Smooth muscle cell (in vitro differentiated cells): ENCODE measurements around the gene PGM1. TPM values are rescaled to one million over a fixed set of nuclear protein-coding genes. Genes with fewer than 3 reads are reported as not detected.
A peak's percentile ranks its signal among the peaks of the same experiment; 100 is the strongest.

Experiments
- DNase-seq: peaks from one replicate; lab custom pipeline; 2025; ENCODE audit not compliant: unreplicated experiment; lab: John Stamatoyannopoulos, UW
- H2AFZ ChIP-seq: fragments of 200-600 bp; sonication (generic); 2 replicates; pipeline ENCODE4 v1.6.0; 2016; ENCODE audit warnings: antibody characterized with exemption, low read depth, mild to moderate bottlenecking
- H3F3A ChIP-seq: fragments of 200-600 bp; sonication (generic); 2 replicates; pipeline ENCODE4 v1.6.0; 2017; ENCODE audit warnings: antibody characterized with exemption, low read depth
- H3K27ac ChIP-seq: fragments of 200-600 bp; sonication (generic); 2 replicates; pipeline ENCODE4 v1.5.1; 2016; ENCODE audit warnings: low read depth, mild to moderate bottlenecking
- H3K27me3 ChIP-seq: fragments of 200-600 bp; sonication (generic); 2 replicates; pipeline ENCODE4 v1.6.1; 2016; ENCODE audit warnings: low read depth, mild to moderate bottlenecking
- H3K36me3 ChIP-seq: fragments of 200-600 bp; sonication (generic); 2 replicates; pipeline ENCODE4 v1.5.1; 2016; ENCODE audit warnings: low read depth
- H3K4me1 ChIP-seq: fragments of 200-600 bp; sonication (generic); 2 replicates; pipeline ENCODE4 v1.5.1; 2016; ENCODE audit warnings: low read depth
- H3K4me2 ChIP-seq: fragments of 200-600 bp; sonication (generic); 2 replicates; pipeline ENCODE4 v1.6.0; 2016; ENCODE audit warnings: mild to moderate bottlenecking
- H3K4me3 ChIP-seq: fragments of 200-600 bp; sonication (generic); 2 replicates; pipeline ENCODE4 v1.5.1; 2016; ENCODE audit warnings: mild to moderate bottlenecking
- H3K79me2 ChIP-seq: fragments of 200-600 bp; sonication (generic); 2 replicates; pipeline ENCODE4 v1.6.0; 2016; ENCODE audit warnings: low read depth, mild to moderate bottlenecking
- H3K9ac ChIP-seq: fragments of 200-600 bp; sonication (generic); 2 replicates; pipeline ENCODE4 v1.6.0; 2016; ENCODE audit warnings: low read depth
- H3K9me3 ChIP-seq: fragments of 200-600 bp; sonication (generic); replicated peaks from 2 replicates; pipeline ENCODE4 v1.5.1; 2016; ENCODE audit warnings: low read depth
- H4K20me1 ChIP-seq: fragments of 200-600 bp; sonication (generic); 2 replicates; pipeline ENCODE4 v1.6.0; 2016; ENCODE audit warnings: low read depth
- CTCF ChIP-seq: fragments of 200-600 bp; sonication (generic); IDR thresholded peaks from 2 replicates; pipeline ENCODE4 v1.5.1; 2017; ENCODE audit warnings: borderline replicate concordance, mild to moderate bottlenecking, antibody characterized with exemption; ENCODE audit not compliant: insufficient read depth, poor library complexity, severe bottlenecking
- WGBS: methylation state at CpG from one replicate; pipeline ENCODE4 v1.1.7; 2016; ENCODE audit warnings: low lambda C conversion rate; 5-methylcytosine and 5-hydroxymethylcytosine counted together
- polyA plus RNA-seq: library from polyadenylated mRNA; unstranded; fragments of >200 nt; fragmentation: Nextera tagmentation; extraction: Ambion mirVana; gene quantifications from 2 replicates; pipeline ENCODE4 v1.2.1, GENCODE V29; 2016
- total RNA-seq: library from RNA; depleted of rRNA; stranded (reverse); fragments of >200 nt; gene quantifications from 2 replicates; pipeline ENCODE4 v1.2.3, GENCODE V29; 2014

Gene PGM1
- total and polyA plus RNA-seq, 2 experiments from 2014 or later: 72.7 to 87.6 TPM

- no peaks in the 10 kb centered on the region for H3F3A ChIP-seq
- peaks cover 23% of the 10 kb centered on the region for H3K79me2 ChIP-seq
Observed at GRCh38 chr1:63600248-63600647, 7.0 kb downstream of the PGM1 start.

GRCh38 chr1:63601061-63601460, 7.8 kb downstream of the PGM1 start:
- H3F3A ChIP-seq: no peaks in the 10 kb centered on the region
- H3K9ac ChIP-seq: no peak overlapping the region
- no peak overlapping the region for H3K27ac ChIP-seq
- no peak for TF ChIP-seq CTCF
- H3K4me3 ChIP-seq: no peak overlapping the region
- peaks cover 19% of the 10 kb centered on the region for H3K79me2 ChIP-seq
- H3K4me1 ChIP-seq: no peaks in the 10 kb centered on the region
- no peak overlapping the region for H2AFZ ChIP-seq
- WGBS: 37% methylated on average over 3 of the region's 3 CpGs
- no peak for DNase-seq
- H3K9me3 ChIP-seq: no peaks in the 10 kb centered on the region
- no peak overlapping the region for H3K4me2 ChIP-seq
- H4K20me1 ChIP-seq: peaks cover 85% of the 10 kb centered on the region
- H3K27me3 ChIP-seq: no peaks in the 10 kb centered on the region
- H3K36me3 ChIP-seq: no peaks in the 10 kb centered on the region

More at GRCh38 chr1:63600248-63600647, 7.0 kb downstream of the PGM1 start:
- Histone ChIP-seq H3K4me3 (no peak overlapping the region), H3K27ac (no peak overlapping the region), H3K9me3 (no peaks in the 10 kb centered on the region), H2AFZ (no peak overlapping the region), H4K20me1 (peaks cover 81% of the 10 kb centered on the region), H3K4me1 (no peaks in the 10 kb centered on the region), H3K36me3 (no peaks in the 10 kb centered on the region), H3K9ac (no peak overlapping the region), H3K4me2 (peak overlapping the region; percentile 38), H3K27me3 (no peaks in the 10 kb centered on the region)
- no peak for TF ChIP-seq CTCF
- DNase-seq: no peak
- 24% methylated on average over 5 of the region's 5 CpGs for WGBS

GRCh38 chr1:63601463-63601862, 8.3 kb downstream of the PGM1 start:
- no peaks in the 10 kb centered on the region for H3F3A ChIP-seq
- no peaks in the 10 kb centered on the region for H3K4me1 ChIP-seq
- H3K27ac ChIP-seq: no peak overlapping the region
- no peaks in the 10 kb centered on the region for H3K27me3 ChIP-seq
- no peak overlapping the region for H2AFZ ChIP-seq
- DNase-seq: no peak
- H3K9ac ChIP-seq: no peak overlapping the region
- no peak overlapping the region for H3K4me2 ChIP-seq
- peaks cover 89% of the 10 kb centered on the region for H4K20me1 ChIP-seq
- no peak for TF ChIP-seq CTCF
- no peaks in the 10 kb centered on the region for H3K36me3 ChIP-seq
- H3K9me3 ChIP-seq: no peaks in the 10 kb centered on the region
- WGBS: 79% methylated on average over 4 of the region's 4 CpGs
- peaks cover 16% of the 10 kb centered on the region for H3K79me2 ChIP-seq
- H3K4me3 ChIP-seq: no peak overlapping the region

- peaks cover 12% of the 10 kb centered on the region for H3K79me2 ChIP-seq
- no peaks in the 10 kb centered on the region for H3K9me3 ChIP-seq
- H3F3A ChIP-seq: no peaks in the 10 kb centered on the region
- H3K27ac ChIP-seq: no peak overlapping the region
- peaks cover 91% of the 10 kb centered on the region for H4K20me1 ChIP-seq
- no peak overlapping the region for H3K9ac ChIP-seq
- TF ChIP-seq CTCF: no peak
- H3K4me1 ChIP-seq: no peaks in the 10 kb centered on the region
- no peaks in the 10 kb centered on the region for H3K27me3 ChIP-seq
- WGBS: 100% methylated on average over 1 of the region's 1 CpG
- no peak overlapping the region for H3K4me3 ChIP-seq
- DNase-seq: no peak
- H3K36me3 ChIP-seq: no peaks in the 10 kb centered on the region
- H2AFZ ChIP-seq: no peak overlapping the region
- H3K4me2 ChIP-seq: no peak overlapping the region
Observed at GRCh38 chr1:63601912-63602311, 8.7 kb downstream of the PGM1 start.
